ENCODE data around the gene FOXI3. TPM values are rescaled to one million over a fixed set of nuclear protein-coding genes. Genes with fewer than 3 reads are reported as not detected.

Gene FOXI3
- polyA plus RNA-seq (ENCODE audit: insufficient read length in 12 of 12) = 1 to 10 TPM in 3 of 12 donors, under 1 TPM in 2, not detected in 7; 0.05 to 8.1 (median 1.2) TPM
- long read RNA-seq, donor 1 = 0 reads
- long read RNA-seq, donor 2 = 0 reads
- long read RNA-seq, donor 3 = 0 reads
- long read RNA-seq, donor 4 = 0 reads
- long read RNA-seq, donor 5 = 0 reads
- long read RNA-seq, donor 6 = 0 reads
- long read RNA-seq, donor 7 = 0 reads
- long read RNA-seq, donor 8 = 0 reads
- long read RNA-seq, donor 9 = 0 reads
- long read RNA-seq, donor 10 = 0 reads
- long read RNA-seq, donor 11 = 0 reads

- DNase-seq = no peak
These were observed at the start of gene FOXI3 for GRCh38 chr2:88452565-88452905. FOXI3 (minus strand) TSS chr2:88452693; CDS start chr2:88452535, 158 bp downstream.

GRCh38 chr2:88500691-88501090 lies 48.2 kb upstream of the FOXI3 start:
- DNase-seq = no peak

GRCh38 chr2:88499204-88499603 lies 46.7 kb upstream of the FOXI3 start:
- DNase-seq = no peak

GRCh38 chr2:88493481-88493880 lies 41.0 kb upstream of the FOXI3 start:
- DNase-seq = no peak

GRCh38 chr2:88492002-88492401 lies 39.5 kb upstream of the FOXI3 start:
- no peak for DNase-seq

GRCh38 chr2:88489181-88489580 lies 36.7 kb upstream of the FOXI3 start:
- no peak for DNase-seq

- DNase-seq = no peak
These were observed 30.7 kb upstream of the FOXI3 start for GRCh38 chr2:88483200-88483599.

GRCh38 chr2:88481691-88482336 lies 29.3 kb upstream of the FOXI3 start:
- no peak for DNase-seq

- no peak for DNase-seq
These were observed 20.3 kb upstream of the FOXI3 start for GRCh38 chr2:88472811-88473210.

GRCh38 chr2:88471083-88471942 lies 18.8 kb upstream of the FOXI3 start:
- DNase-seq = no peak

- no peak for DNase-seq
These were observed 17.0 kb upstream of the FOXI3 start for GRCh38 chr2:88469202-88470114.

GRCh38 chr2:88464153-88464552 lies 11.7 kb upstream of the FOXI3 start:
- no peak for DNase-seq

- no peak for DNase-seq
These were observed 6.1 kb upstream of the FOXI3 start for GRCh38 chr2:88458633-88459032.

GRCh38 chr2:88452980-88453582 lies 588 bp upstream of the FOXI3 start:
- peak; percentile 39 for DNase-seq

- no peak for DNase-seq
These were observed 505 bp downstream of the FOXI3 start for GRCh38 chr2:88451811-88452564.

- DNase-seq = no peak
These were observed 1.3 kb downstream of the FOXI3 start for GRCh38 chr2:88450925-88451810.

GRCh38 chr2:88450186-88450585 lies 2.3 kb downstream of the FOXI3 start:
- DNase-seq = no peak

- no peak for DNase-seq
These were observed 4.2 kb downstream of the FOXI3 start for GRCh38 chr2:88448248-88448647.

- no peak for DNase-seq
These were observed 9.0 kb downstream of the FOXI3 start for GRCh38 chr2:88443353-88443938.

Measured in muscle of arm (tissue), 14 donors.